GM12874 (cell line): Measurements from ENCODE around the gene SRPRB.
A peak's percentile ranks its signal among the peaks of the same experiment; 100 is the strongest.

ENCODE experiments used
- CTCF ChIP-seq: IDR thresholded peaks from 2 replicates; pipeline ENCODE4 v1.5.1; 2011; ENCODE audit warnings: low read depth, mild to moderate bottlenecking, control low read depth, low read length, moderate library complexity; ENCODE audit not compliant: insufficient read depth

Gene SRPRB

DNA sequence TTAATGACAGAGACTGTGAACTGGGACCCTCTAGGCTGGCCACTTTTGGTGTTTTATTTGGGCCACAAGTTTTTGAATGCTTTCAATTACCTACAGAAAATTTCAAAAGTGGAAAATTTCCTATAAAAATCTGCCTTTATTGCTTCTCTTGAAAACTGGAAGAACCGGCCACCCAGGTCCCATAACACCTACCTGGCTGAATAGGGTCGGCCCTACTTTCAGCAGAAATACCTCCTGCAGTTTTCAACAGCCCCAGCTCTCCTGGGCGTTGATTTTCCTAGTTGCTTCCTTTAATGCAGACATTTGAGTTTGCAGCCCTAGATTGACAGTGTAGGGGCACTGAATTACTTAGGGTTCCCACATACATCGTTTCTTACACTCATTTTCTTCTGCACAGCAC lies 719 bp upstream of the SRPRB start:
- no peak for TF ChIP-seq CTCF

GRCh38 chr3:133805384-133805701 lies 272 bp upstream of the SRPRB start:
- no peak for TF ChIP-seq CTCF

GRCh38 chr3:133812872-133813271 lies 7.3 kb downstream of the SRPRB start:
- no peak for TF ChIP-seq CTCF

DNA sequence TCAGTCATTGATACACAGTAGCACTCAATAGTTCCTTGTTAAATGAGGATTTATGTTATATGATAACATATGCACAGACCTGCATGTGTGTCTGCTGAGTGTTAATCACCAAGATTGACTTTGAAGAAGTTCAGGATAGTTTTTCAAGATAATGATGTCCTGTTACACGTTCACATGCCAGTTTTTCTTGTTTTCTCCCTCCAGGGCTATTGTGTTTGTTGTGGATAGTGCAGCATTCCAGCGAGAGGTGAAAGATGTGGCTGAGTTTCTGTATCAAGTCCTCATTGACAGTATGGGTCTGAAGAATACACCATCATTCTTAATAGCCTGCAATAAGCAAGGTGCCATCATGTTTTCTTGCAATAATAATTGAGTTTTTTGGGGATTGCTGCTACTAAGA lies 9.8 kb downstream of the SRPRB start:
- TF ChIP-seq CTCF: no peak

GRCh38 chr3:133820129-133820528 lies 14.5 kb downstream of the SRPRB start:
- TF ChIP-seq CTCF: no peak

- TF ChIP-seq CTCF: no peak
Measured at GRCh38 chr3:133820889-133821675, 15.5 kb downstream of the SRPRB start.

DNA sequence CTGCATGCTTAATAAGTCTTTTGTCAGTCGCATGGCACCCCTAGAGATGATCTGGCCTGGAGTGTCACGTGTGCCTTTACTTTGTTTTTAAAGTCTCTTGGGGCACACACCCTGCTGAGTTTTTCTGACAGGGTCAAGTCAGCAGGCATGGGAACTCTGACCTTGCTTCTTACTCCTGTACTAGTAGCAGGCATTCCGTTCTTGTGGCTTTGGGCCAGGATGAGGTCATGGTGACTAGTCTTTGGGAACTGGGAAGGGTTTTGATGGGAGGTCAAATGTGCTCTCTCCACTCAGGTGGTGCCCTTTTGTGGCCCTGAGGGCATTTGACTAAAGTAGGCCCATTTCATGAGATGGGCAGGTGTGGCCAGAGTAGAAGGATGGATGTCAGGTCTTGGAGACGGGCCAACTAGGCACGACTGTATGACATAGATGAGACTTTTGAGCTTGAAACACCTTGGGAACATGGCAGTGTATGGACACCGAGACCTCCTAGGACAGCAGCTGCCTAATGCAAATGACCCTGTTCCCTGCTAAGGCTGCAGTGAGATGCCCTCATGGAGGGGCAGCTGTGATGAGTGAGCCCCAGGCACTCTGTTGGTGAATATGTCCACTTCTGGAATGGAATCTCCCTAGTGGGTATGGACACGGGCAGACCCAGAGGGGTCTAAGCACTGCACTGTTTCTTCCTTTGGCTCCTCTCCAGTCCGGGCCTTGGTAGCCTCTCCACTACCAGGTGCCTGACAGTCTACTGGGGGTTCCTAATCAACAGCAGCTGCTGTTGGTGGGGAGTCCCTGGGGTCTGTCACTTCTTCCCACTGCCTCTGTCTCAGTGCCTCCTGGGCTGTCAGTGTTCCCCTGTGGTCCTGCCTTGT lies 16.4 kb downstream of the SRPRB start:
- TF ChIP-seq CTCF: 0 out of 2 replicates have a peak, but pooled peaks have one; percentile 6
